ENCODE data around the gene SDHB. TPM values are rescaled to one million over a fixed set of nuclear protein-coding genes. Genes with fewer than 3 reads are reported as not detected.

Gene SDHB
- total and polyA plus RNA-seq, 2 of the 13 experiments (the other 11 are each of a cell fraction or from before 2014, with no cell fraction given) = 136 to 142 TPM

GRCh38 chr1:17009706-17010105 lies 44.1 kb downstream of the SDHB start:
- 0 out of 2 replicates have a peak, but pooled peaks have one; percentile 1 for TF ChIP-seq ZNF770 (CRISPR knock-in tag; IDR thresholded peaks at IDR 0.05)
- TF ChIP-seq SAP130 (CRISPR knock-in tag; IDR thresholded peaks at IDR 0.05; ENCODE audit: low read depth) = peak; percentile 25; the same call in 1 of the 2 replicates
- no peak for TF ChIP-seq ZFP62 (CRISPR knock-in tag; IDR thresholded peaks at IDR 0.05)
- TF ChIP-seq E2F5 (CRISPR knock-in tag; conservative IDR thresholded peaks at IDR 0.05) = no peak
- TF ChIP-seq FOXA1 (IDR thresholded peaks at IDR 0.05) = no peak
- 0 out of 2 replicates have a peak, but pooled peaks have one; percentile 8 for TF ChIP-seq FOXA1 (CRISPR knock-in tag; IDR thresholded peaks at IDR 0.05)
- TF ChIP-seq MTF2 (CRISPR knock-in tag; IDR thresholded peaks at IDR 0.05; ENCODE audit: borderline replicate concordance) = no peak
- Histone ChIP-seq H3K79me2 (ENCODE audit: insufficient read depth, low read length) (no peaks in the 10 kb centered on the region), H3K4me3 (replicated peaks in 1 of 3; ENCODE audit: insufficient read depth in 1 of 3, low read depth in 2 of 3, low read length in 3 of 3) (no peak overlapping the region), H4K20me1 (ENCODE audit: insufficient read depth, low read length) (no peaks in the 10 kb centered on the region), H3K4me2 (ENCODE audit: low read depth, low read length) (peak overlapping the region; percentile 2; the same call in 1 of the 2 replicates), H3K9ac (ENCODE audit: insufficient read depth, low read depth, low read length) (no peak overlapping the region), H3K27ac (ENCODE audit: extremely low read length, insufficient read depth, low read length) (no peak overlapping the region), H3K9me3 (ENCODE audit: low read length) (no peaks in the 10 kb centered on the region), H3K36me3 (replicated peaks in 1 of 2; ENCODE audit: control insufficient read depth in 1 of 2, insufficient read depth in 2 of 2, low read length in 2 of 2) (0 out of 5 replicates have a peak, but pooled peaks cover 0 to 5% of the 10 kb centered on the region in 2 experiments), H3K4me1 (ENCODE audit: insufficient read depth, low read length) (peaks cover 34% of the 10 kb centered on the region), H2AFZ (ENCODE audit: low read length) (no peak overlapping the region), H3K27me3 (ENCODE audit: control insufficient read depth in 1 of 2, insufficient read depth in 2 of 2, low read length in 2 of 2) (no peaks in the 10 kb centered on the region)
- peak; percentile 27 for DNase-seq (ENCODE audit: low spot score)
- intact Hi-C loops (cut with micrococcal nuclease; ENCODE audit: unreplicated experiment) (no loop called here), in situ Hi-C loops (cut with HindIII; ENCODE audit: extremely low pct_ligation_motif_present, low pct_unique_long_range_greater_than_20kb) (no loop called here)
- FAIRE-seq = no peak
- POLR2A ChIA-PET = no interaction called here
- WGBS (ENCODE audit: low lambda C conversion rate) = 60% methylated on average over 4 of the region's 4 CpGs
- ATAC-seq = no peak
- CTCF ChIA-PET (ENCODE audit: low intra/inter-chr PET ratio, low total read pairs) = no interaction called here
- BruUV-seq (replicated peaks) = no TSS peak

Data from HepG2 (cell line).